ENCODE results near the gene SELENOS.
A peak's percentile ranks its signal among the peaks of the same experiment; 100 is the strongest.

The SELENOS gene

DNA sequence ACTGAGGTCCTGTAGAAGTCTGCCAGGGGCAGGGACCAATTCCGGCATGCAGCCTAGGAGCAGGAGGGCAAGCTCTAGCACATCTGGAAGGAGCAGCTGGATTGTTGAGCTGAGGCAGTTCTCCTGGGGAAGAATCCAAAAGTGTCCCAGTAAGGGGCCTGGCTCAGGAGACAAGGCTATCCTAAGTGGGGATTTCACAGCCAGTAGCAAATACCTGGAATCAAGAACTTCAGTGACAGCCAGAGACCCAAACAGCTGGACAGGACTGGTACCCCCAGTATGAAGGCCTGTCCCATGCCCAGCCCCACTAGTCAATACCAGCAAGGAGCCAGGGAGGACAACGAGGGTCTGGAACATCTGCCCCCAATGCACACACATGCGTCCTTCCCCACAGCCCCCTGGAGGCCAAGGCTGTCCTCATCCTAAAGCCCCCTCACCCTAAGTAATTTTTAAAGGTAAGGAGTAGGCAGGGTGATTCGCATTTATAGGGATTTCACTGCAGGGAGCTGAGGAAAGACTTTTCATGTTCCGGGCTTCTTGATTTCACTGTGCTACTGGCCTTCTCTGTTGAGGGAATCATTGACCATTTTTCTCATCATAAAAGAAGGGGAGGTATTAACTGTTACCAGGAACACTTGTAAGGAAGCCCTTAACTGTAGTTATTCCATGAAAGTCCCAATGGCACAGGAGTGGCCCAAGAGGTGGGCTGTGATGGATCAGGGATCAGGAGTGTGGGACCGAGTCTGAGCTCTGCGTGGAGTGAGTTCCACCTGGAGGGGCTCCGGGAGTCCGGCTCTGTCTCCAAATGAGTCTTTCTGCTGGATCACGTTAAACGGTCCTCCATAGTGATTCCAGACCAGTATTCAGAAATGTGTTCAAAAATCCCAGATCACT is 22.9 kb downstream of the SELENOS start:
- intact Hi-C loops (cut with DNase I) = no loop called here

DNA sequence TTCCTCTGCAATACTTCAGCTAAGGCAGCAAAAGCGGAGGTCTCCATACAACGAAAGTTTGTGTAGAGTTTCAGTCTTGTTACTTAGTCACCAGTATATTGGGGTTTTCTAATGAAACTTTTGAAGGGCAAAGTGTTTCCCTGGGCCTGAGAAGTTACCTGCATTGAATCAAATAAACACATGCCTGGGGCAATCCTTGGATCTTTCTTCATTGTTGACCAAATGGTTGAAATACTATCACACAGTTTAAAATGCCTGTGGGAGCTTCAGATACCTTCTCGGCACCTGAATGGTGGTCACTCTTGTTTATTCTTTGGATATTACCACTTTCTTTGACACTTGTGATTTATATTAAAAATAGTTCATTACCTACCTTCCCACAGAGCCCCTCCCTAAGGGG is 24.4 kb downstream of the SELENOS start:
- intact Hi-C loops (cut with DNase I) = no loop called here
- DNase-seq = no peak

More for the DNA sequence above, 22.9 kb downstream of the SELENOS start:
- no peak for DNase-seq

DNA sequence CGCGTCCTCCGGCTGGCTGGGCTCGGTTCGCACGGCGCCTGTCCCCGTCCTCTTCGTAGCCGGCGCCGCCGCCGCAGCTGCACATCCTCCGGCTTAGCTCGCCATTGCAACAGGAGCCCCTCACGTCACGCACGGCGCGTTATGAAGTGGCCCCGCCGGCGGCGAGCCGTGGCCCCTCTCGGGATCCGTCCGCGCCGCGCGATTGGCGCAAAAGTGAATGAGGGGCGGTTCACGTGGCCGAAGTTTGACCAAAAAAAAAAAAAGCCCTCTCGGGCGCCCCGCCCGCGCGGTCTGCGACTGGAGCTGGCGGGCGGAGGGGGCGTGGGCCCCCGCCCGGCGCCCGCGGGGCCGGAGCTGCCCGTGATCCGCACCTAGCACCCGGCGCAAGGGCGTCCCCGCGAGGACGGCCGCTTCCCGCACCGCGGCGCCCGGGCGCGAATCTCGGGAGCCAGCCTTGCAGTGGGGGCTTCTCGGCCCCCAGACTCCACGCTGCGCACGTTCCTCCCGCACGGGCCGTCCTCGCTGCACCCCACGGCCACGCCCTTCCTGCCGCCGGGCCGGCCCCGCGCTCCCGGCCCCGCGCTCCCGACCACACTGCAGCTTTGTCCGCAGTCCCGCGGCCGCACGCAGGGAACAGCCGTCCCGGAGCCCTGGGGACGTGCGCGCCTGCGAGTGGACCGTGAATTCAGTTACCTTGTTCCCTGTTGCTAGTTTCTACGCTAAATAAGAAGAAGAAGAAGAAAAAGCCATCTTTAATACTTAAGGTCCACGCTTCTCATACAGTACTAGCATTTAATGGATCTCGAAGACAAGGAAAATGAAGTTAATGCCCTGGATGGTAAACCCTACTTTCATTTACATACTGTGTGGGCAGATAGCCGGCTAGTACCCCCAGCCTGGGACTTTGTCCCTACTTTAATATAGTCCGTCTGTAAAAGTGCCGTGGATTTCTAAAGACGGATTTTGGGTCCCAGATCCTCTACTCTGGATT is 25.2 kb downstream of the SELENOS start, which contains the start of gene CHSY1:
Gene CHSY1 (minus strand): TSS at position 219 of the 991 bp plus-strand sequence. CDS start 592 bp downstream, outside the sequence.
- intact Hi-C loops (cut with DNase I) = loop anchor here (2.0 kb wide), 1 partner anchor 649 kb away; the partner anchor contains the start of genes ASB7 and LINS1
- peak; percentile 85 to 98 (median 89) for DNase-seq

DNA sequence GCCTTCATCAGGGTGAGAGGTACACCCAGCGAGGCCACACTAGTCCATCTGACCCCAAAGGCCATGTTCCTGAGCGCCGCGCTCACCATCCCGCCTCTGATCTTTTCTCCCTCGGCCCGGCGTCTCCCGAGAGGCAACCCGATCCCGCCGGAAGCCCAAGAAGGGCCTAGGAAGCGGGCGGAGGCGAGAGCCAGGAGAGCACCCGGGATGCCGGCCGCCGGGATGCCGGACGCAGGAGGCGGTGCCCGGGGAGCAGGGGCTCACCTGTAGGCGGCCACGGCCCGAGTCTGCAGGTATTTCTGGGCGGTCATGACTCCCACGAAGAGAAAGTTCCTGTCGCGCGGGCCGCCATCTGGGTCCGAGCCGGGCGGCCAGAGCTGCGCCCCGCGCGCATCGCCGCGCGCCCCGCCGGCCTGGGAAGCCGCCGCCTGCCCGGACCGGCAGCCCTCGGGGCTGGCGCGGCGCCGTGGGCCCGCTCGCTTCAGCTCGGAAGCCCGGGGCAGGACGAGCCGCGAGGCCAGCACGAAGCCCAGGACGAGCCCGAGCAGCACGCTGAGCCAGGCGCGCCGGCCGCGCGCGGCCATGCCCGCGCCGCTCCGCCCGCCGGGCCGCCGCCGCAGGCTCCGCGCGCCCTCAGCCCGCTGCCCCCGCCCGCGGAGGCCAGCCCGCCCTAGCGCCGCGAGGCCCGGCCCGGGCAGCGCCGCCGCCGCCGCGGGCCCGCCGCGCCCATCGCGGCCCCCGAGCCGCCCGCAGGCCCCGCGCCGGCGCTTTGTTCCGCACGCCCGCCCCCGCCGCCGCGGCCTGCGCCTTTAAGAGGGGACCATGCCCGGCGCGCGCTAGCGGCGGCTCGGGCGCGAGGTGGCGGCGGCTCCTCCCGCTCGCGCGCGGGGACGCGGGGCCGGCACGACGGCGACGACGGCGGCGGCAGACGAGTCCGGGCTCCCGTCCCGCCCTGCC is 26.1 kb downstream of the SELENOS start:
- peak in 3 of 10 donors; percentile 28 to 46 (median 39) for DNase-seq
- intact Hi-C loops (cut with DNase I) = loop anchor here (2.0 kb wide), 1 partner anchor 648 kb away; the partner anchor contains the start of genes ASB7 and LINS1

DNA sequence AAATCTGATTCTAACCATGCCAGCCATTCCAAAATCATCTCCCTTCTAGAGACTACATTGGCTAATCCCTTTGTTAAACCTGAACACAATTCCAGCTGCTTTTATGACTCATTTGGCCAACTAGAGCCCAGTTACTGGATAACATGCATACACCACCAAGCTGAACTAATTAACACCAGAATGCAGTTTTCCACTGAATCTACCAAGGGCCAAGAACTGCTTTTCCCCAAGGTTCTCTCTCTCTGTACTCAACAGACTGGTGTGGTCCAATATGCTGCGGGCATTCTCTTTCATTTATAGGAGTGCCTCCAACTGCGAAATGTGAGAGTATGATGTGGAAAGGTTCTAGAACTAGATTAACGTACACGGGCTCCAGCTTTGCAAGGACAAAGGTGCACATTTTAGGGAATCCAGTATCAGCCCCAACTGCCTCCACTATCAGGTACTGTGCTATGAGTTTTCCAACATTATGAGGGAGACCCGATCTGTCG is 26.9 kb downstream of the SELENOS start:
- intact Hi-C loops (cut with DNase I) = loop anchor here (2.0 kb wide), 1 partner anchor 648 kb away; the partner anchor contains the start of genes ASB7 and LINS1
- DNase-seq = no peak

DNA sequence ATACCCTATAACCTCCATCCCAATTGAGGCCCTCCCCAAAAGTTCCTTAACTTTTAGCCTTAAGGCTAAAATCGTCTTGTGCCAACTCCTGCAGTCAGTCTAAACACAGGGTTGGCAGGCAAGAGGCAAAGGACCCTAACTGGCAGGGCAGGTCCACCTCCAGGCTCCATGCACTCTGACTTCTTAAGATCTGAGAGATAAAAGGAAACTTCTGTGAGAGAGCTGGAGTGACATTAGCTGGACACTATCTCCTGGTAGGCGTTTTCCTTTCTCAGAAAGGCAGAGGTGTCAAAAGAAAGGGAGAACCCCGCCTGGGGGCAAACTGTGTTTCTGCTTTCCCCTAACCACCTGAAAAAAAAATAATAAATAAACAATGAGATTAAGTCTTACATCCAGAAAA is 29.0 kb downstream of the SELENOS start:
- DNase-seq = no peak
- intact Hi-C loops (cut with DNase I) = loop anchor here (10.0 kb wide), 1 partner anchor 623 kb away; no protein-coding TSS in a partner anchor

DNA sequence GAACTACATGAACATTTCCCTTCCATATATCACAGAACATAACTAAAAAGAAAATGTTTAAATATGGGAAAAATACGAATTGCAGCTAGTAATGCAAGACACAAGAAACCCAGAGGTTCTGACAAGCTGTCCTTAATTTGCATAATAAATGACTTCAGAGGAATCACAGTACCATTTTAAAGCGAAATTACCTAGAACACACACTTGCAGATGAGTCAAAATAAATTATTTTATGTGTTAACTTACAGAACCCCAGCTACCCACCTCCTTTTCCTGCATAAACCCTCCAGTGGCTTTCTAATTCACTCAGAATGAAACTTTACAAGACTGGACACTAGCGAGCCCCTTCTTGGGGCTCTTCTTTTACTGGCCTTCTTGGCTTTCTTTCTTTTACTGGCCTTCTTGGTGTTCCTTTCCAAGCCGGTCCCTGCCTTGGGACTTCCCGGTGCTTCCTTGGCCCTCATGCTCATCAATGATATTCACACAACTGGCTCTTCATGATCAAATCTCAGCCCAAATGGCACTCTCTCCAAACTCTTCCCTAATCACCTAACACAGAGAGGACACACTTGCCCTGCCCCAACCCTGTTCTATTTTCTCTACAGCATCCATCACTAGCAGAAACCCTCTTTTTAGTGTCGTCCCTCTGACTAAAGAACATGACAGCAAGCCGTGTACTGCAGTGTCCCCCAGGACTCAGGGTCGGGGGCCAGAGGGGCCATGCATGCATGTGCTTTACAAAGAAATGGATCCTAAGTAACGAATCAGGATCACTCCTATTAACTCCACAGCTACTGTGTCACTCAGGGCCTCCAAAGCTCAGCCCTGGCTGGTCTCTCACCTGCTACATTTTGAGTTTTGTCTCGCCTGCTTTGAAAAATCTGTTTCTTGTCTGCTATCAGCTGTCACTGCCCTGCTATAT is 30.2 kb downstream of the SELENOS start:
- intact Hi-C loops (cut with DNase I) = loop anchor here (10.0 kb wide), 1 partner anchor 622 kb away; no protein-coding TSS in a partner anchor

DNA sequence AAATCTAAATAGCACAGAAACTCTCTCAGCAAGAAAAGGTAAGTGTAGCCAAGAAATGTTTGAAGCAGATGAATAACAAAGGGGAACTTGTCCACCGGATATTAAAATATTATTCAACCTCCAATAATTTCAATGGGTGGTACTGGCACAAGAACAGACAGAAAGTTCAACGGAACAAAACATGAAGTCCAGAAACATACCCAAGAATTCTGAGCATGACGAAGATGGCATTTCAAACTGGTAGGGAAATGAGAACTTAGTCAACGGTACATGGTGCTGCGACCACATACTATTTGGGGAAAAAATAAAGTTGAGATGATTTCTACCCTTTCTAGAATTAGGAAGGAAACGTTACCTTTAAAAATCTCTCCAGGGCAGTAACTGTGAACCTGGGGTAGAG is 30.9 kb downstream of the SELENOS start:
- no peak for DNase-seq
- intact Hi-C loops (cut with DNase I) = loop anchor here (10.0 kb wide), 1 partner anchor 622 kb away; no protein-coding TSS in a partner anchor

More for the DNA sequence above, 30.2 kb downstream of the SELENOS start:
- no peak for DNase-seq

DNA sequence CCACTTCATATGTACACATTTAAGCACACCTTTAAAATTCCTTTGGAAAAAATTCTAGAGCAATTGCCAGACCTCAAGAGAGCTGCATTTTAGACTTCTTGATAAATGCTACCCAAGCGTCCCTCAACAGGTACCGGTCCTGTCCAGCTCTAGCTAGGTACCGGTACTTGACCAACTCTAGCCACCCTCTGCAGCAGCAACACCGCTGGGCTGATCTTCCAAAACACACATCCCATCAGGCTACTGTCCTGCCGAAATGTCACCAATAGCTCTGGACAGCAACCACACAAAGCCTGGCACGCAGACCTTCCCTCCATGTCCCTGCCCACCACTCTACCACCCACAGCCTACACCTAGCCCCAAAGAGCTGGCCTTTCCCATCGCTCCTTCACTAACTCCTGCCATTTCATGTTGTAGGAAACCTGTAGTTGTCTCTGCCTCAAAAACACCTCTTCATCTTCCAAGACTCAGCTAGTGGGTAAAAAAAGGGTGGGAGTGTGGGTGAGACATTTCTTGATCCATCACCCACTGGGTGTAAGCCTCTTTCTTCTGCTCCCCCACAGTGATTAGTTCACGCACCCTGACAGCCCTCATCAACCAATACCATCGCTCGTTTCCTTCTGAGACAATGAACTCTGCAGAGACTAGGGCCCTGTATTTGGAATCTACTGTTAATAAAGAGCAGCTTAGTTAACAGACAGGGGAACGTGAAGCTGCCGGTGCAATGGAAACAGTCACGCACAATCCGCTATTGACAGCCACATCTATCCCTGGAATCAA is 32.2 kb downstream of the SELENOS start:
- DNase-seq = no peak
- intact Hi-C loops (cut with DNase I) = loop anchor here (10.0 kb wide), 1 partner anchor 620 kb away; no protein-coding TSS in a partner anchor

DNA sequence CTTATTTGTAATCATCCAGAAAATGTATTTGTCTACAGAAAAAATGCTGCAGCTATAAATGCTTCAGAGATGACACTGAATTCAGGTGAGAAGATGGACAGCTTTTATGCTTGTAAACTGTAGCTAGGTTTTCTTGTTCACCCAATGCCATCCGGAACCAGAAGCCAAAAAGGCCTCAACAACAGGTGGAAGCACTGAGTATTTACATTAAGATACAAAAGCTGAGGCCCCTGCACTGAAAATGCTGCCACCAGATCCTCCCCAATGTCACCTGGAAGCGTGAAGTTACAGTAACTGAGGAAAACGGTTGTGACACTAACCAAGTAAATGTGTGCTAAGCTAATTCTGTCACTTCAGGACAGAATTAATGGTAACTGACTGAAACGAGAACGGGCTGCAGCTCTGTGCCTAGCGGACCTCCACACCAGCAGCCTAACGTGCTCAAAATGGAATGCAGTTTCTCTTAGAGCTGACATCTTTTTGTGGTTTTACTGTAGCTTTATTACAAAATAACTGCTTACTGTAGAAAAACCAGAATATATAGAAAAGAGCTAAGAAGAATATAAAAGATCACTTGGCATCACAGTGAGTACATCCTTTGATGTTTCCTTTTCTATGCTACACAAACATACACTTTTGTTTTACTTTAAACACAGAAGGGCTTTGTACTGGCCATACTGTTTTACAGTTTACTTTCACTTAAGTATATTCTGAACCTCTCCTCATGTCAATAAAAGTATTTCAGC is 33.1 kb downstream of the SELENOS start:
- no peak for DNase-seq
- intact Hi-C loops (cut with DNase I) = loop anchor here (10.0 kb wide), 1 partner anchor 619 kb away; no protein-coding TSS in a partner anchor

DNA sequence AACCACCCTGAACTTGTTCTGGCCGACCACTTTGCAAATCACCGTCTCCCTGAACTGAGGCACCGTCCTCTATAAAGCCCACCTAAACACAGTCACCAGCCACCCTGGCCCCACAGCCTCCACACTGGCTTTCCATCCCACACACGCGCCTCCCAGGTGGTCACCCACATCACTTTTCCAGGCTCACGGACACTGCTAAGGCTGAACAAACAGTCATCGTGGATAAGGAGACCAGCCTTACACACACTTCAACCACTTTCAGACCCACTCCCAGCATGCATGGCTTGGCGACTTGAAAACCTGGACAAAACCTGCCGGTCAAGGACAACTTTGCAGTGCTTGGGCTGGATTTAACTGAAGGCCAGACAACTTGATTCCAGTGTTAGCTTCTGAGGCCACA is 33.9 kb downstream of the SELENOS start:
- intact Hi-C loops (cut with DNase I) = loop anchor here (10.0 kb wide), 1 partner anchor 619 kb away; no protein-coding TSS in a partner anchor
- DNase-seq = no peak

DNA sequence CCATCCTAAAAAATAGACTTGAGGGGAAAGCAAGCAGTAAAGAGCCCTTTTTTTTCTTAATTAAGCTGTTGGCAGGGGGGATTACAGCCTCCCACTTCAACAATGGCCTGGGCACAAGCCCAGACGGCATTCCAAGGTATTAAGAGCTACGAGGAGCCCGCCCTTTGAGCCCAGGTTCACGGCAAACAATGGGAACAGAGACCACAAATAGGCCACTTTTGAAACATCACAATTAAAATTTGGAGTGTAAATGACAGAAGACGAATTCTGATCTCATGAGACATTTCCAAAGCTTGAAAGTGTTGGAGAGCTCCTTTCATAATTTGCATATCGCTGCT is 34.3 kb downstream of the SELENOS start:
- intact Hi-C loops (cut with DNase I) = loop anchor here (10.0 kb wide), 1 partner anchor 618 kb away; no protein-coding TSS in a partner anchor
- no peak for DNase-seq

DNA sequence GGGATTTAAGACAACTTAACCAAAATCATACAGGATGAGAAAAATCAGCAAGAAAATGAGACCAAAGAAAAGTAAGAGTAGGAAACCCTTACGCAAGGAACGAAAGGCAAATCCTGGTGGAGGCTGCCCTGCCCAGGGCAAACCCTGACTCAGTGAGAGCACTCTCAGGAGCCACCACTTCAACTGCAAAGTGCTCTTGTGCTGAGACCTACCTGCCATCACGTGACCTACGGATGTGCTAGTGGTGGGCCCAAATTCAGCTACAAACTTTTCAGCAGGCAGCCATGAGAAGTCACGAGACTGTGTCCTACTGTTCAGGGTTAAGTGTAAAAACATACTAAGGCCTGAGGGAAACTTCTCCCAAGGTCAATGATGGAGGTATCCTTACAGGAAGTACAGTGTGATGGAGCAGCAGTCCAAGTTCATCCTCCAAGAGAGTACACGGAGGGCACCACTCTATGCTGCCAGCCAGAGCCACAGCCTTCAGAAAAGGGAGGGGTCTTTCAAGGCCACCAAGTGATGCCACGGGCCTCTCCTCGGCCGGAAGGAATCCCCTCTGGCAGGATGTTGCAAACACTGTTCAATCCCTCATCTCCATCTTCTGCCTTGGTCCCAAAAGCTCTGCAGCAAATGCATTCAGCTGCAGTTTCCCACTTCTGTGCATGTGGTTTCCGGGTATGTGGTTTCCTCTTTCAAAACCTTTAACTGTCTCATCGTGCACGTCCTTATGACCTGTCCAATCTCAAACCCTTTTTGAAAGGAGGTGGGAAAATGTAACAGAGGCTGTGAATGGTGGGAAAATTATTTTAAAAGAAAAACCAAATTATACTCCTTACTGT is 34.9 kb downstream of the SELENOS start:
- no peak for DNase-seq
- intact Hi-C loops (cut with DNase I) = loop anchor here (10.0 kb wide), 1 partner anchor 618 kb away; no protein-coding TSS in a partner anchor

DNA sequence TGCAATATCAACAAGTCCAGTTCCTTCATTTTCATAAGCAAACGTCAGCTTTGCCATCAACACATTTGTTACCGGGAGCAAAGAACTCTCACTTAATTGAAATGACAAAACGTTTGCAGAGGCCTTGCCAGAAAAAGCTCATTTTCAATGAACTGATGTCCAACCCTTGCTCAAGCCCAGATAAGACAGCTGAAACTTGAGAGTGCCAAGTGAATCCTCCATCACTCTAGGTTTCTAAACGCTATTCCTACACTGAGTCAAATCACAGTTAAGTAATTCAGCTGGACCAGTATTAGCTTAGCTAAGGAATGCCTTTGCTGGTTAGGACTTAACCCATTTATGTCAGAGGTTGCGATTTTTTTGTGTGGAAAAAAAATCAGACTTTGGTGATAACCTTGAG is 36.9 kb downstream of the SELENOS start:
- no peak for DNase-seq
- intact Hi-C loops (cut with DNase I) = loop anchor here (10.0 kb wide), 1 partner anchor 616 kb away; no protein-coding TSS in a partner anchor

DNA sequence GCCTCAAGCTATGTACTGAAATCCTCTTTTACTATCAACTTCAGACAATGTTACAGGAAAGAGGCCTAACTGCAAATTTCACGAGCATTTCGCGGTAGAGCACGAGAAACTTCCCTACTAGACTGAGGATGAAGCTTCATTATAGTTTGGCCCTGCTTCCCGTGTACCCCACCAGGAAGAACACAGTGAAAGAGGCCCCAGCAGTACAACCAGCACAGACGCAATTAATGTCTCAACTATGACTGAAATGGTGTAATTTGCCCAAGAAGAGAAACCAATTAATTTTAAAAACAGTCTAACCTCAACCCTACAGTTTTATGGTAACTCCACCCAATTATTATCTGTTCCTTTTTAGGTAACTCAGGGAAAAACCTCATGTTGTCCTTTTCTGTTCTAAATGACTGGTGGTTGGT is 37.6 kb downstream of the SELENOS start:
- no peak for DNase-seq
- intact Hi-C loops (cut with DNase I) = loop anchor here (10.0 kb wide), 1 partner anchor 615 kb away; no protein-coding TSS in a partner anchor

All from posterior cingulate gyrus (tissue), 11 donors.